Endodermal cell (in vitro differentiated cells): ENCODE measurements around the gene COL20A1. TPM values are rescaled to one million over a fixed set of nuclear protein-coding genes. Genes with fewer than 3 reads are reported as not detected.

ENCODE experiments used
- DNase-seq: peaks from one replicate; pipeline ENCODE4 v3.0.0-alpha.2; 2017
- H3K27ac ChIP-seq: 2 replicates; pipeline ENCODE4 v1.5.1; 2013; ENCODE audit warnings: mild to moderate bottlenecking, low read depth, low read length, moderate library complexity
- H3K27me3 ChIP-seq: 2 replicates; pipeline ENCODE4 v1.6.1; 2013; ENCODE audit warnings: mild to moderate bottlenecking, low read length, moderate library complexity; ENCODE audit not compliant: insufficient read depth, control insufficient read depth, poor library complexity, severe bottlenecking
- H3K36me3 ChIP-seq: 2 replicates; pipeline ENCODE4 v1.7.0; 2013; ENCODE audit warnings: mild to moderate bottlenecking, low read length, moderate library complexity; ENCODE audit not compliant: control insufficient read depth, insufficient read depth
- H3K4me1 ChIP-seq: one replicate; pipeline ENCODE4 v1.7.0; 2013; ENCODE audit warnings: low read length; ENCODE audit not compliant: control insufficient read depth, insufficient read depth
- H3K4me3 ChIP-seq: 2 replicates; pipeline ENCODE4 v1.5.1; 2013; ENCODE audit warnings: mild to moderate bottlenecking, low read length, moderate library complexity
- H3K9ac ChIP-seq: 2 replicates; pipeline ENCODE4 v1.6.1; 2013; ENCODE audit warnings: mild to moderate bottlenecking, low read length, moderate library complexity; ENCODE audit not compliant: poor library complexity, severe bottlenecking; ENCODE audit errors: extremely low read depth
- H3K9me3 ChIP-seq: 2 replicates; pipeline ENCODE4 v1.6.1; 2013; ENCODE audit warnings: mild to moderate bottlenecking, low read length, moderate library complexity; ENCODE audit not compliant: control insufficient read depth
- H3K27ac Mint-ChIP-seq: 2 replicates; pipeline ENCODE4 v1.8.0; 2020; ENCODE audit warnings: mixed read lengths
- H3K27me3 Mint-ChIP-seq: 2 replicates; pipeline ENCODE4 v1.8.0; 2021; ENCODE audit warnings: mild to moderate bottlenecking, mixed read lengths; ENCODE audit not compliant: insufficient read depth
- H3K36me3 Mint-ChIP-seq: 2 replicates; pipeline ENCODE4 v1.8.0; 2020; ENCODE audit warnings: low read depth, mixed read lengths
- H3K4me1 Mint-ChIP-seq: 2 replicates; pipeline ENCODE4 v1.8.0; 2020; ENCODE audit warnings: mixed read lengths
- H3K4me3 Mint-ChIP-seq: 2 replicates; pipeline ENCODE4 v1.8.0; 2020; ENCODE audit warnings: mild to moderate bottlenecking, moderate library complexity, mixed read lengths
- H3K9me3 Mint-ChIP-seq: 2 replicates; pipeline ENCODE4 v1.8.0; 2020; ENCODE audit warnings: mild to moderate bottlenecking, mixed read lengths
- CTCF ChIP-seq: fragments of 200-600 bp; sonication (generic); conservative IDR thresholded peaks from 2 replicates; pipeline ENCODE4 v1.5.0; 2021; ENCODE audit warnings: antibody characterized with exemption, mild to moderate bottlenecking
- WGBS, 2 experiments: methylation state at CpG; one replicate each; pipeline versions ENCODE4 v1.1.5 to v1.1.7; 2013; ENCODE audit warnings: missing lambda C conversion rate in 2 of 2, mixed read lengths in 1 of 2; ENCODE audit not compliant: insufficient coverage in 1 of 2, insufficient read length in 1 of 2; 5-methylcytosine and 5-hydroxymethylcytosine counted together
- total RNA-seq, 2 donors: library from RNA; stranded (reverse); fragmentation: NEBNext Ultra II Directional in 1 of 2; extraction: Animal tissue kit (Norgen Biotek cat#: 25700) in 1 of 2; gene quantifications; 2 replicates in 1 of 2; 3 replicates in 1 of 2; pipeline ENCODE4 v1.2.1, GENCODE V29; 2021

COL20A1 gene
- total RNA-seq, 2 donors from 2014 or later: 0.44 TPM; not detected in 1

DNA sequence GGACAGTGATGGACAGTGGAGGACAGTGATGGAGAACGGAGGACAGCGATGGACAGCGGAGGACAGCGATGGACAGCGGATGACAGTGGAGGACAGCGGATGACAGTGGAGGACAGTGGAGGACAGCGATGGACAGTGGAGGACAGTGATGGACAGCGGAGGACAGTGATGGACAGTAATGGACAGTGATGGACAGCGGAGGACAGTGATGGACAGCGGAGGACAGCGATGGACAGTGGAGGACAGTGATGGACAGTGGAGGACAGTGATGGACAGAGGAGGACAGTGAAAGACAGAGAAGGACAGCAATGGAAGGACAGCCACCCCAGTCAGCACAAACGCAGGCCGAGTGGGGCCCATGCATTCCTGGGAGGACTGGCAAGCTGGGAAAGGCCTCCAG, 35.4 kb upstream of the COL20A1 start:
- no peaks in the 10 kb centered on the region for H3K4me1 Mint-ChIP-seq
- no peaks in the 10 kb centered on the region for H3K36me3 Mint-ChIP-seq
- Histone ChIP-seq H3K4me3 (no peak overlapping the region), H3K27ac (no peak overlapping the region), H3K9me3 (no peaks in the 10 kb centered on the region), H3K36me3 (no peaks in the 10 kb centered on the region), H3K9ac (no peak overlapping the region), H3K27me3 (peaks cover 44% of the 10 kb centered on the region), H3K4me1 (peaks cover 3% of the 10 kb centered on the region)
- WGBS, 2 experiments: 91% methylated on average over 13 of the region's 13 CpGs
- peaks cover 39% of the 10 kb centered on the region for H3K27me3 Mint-ChIP-seq
- no peaks in the 10 kb centered on the region for H3K9me3 Mint-ChIP-seq
- no peak overlapping the region for H3K4me3 Mint-ChIP-seq
- no peak for TF ChIP-seq CTCF
- DNase-seq: no peak
- H3K27ac Mint-ChIP-seq: no peak overlapping the region

DNA sequence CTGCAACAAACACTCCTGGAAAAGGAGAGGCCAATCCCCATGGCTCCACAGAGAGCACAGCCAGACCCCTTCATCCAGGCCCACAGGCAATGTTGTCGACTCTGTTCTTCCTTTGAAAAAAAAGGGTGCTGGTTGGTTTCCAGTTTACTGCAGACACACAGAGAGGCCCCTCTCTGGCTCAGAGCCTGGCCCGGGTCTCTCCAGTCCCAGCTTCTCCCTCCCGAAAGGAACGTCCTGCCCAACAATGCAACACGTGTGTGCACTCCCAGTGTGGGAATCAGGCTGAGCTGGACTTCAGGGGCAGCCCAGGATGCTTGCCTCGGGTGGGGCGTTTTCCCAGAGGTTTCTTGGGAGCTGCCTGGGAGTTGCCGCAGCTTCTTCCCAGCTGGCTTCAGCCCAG, 34.2 kb upstream of the COL20A1 start:
- H3K27me3 Mint-ChIP-seq: peaks cover 28% of the 10 kb centered on the region

DNA sequence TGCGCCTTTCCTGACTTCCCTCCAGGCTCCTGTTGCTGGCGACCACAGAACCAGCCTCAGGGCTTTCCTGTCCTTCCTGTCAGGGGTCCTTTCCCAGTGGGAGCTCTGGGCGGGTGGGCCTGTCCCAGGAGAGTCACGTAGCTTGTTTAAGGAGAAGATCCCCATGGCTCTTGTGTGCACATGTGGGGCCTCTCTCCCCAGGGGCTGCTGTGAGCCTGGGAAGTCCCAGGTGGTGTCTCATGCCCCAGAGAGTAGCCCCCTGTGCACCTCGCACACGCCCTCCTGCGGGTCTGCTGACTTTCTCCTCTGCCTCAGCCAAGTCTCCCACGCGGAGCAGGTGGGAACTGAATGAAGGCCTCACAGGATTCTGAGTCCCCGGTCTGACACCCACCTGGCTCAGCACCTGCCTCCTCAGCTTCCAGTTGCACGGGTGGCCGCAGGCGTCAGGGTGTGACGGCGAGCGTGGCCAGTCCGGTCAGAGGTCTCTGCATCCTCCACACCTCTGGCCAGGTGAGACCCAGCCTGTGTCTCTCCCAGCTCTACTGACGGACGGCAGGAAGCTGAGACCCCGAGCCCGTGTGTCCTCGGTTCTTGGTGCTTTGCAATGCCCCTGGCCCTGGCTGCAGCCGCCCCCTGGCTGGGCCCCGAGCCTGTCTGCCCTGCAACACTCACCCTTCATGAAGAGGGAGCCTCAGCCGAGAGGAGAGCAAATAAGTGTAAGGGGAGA, 33.1 kb upstream of the COL20A1 start:
- WGBS, 2 experiments: 91% methylated on average over 16 to 25 of the region's 25 CpGs
- no peak overlapping the region for H3K27ac Mint-ChIP-seq
- H3K27me3 Mint-ChIP-seq: peaks cover 23% of the 10 kb centered on the region
- Histone ChIP-seq H3K9ac (no peak overlapping the region), H3K9me3 (no peaks in the 10 kb centered on the region), H3K27me3 (peaks cover 23% of the 10 kb centered on the region), H3K4me3 (no peak overlapping the region), H3K4me1 (peaks cover 1% of the 10 kb centered on the region), H3K27ac (peak overlapping the region; percentile 84), H3K36me3 (no peaks in the 10 kb centered on the region)
- H3K4me1 Mint-ChIP-seq: no peaks in the 10 kb centered on the region
- no peak for TF ChIP-seq CTCF
- H3K9me3 Mint-ChIP-seq: no peaks in the 10 kb centered on the region
- DNase-seq: no peak
- no peak overlapping the region for H3K4me3 Mint-ChIP-seq
- no peaks in the 10 kb centered on the region for H3K36me3 Mint-ChIP-seq

More for the DNA sequence above, 34.2 kb upstream of the COL20A1 start:
- peaks cover 33% of the 10 kb centered on the region for H3K27me3 ChIP-seq
- 85 to 86% methylated on average over 7 to 8 of the region's 8 CpGs for WGBS, 2 experiments
- H3K4me1 ChIP-seq: peaks cover 3% of the 10 kb centered on the region
- Mint-ChIP-seq H3K27ac (no peak overlapping the region), H3K9me3 (no peaks in the 10 kb centered on the region), H3K36me3 (no peaks in the 10 kb centered on the region), H3K4me3 (no peak overlapping the region), H3K4me1 (no peaks in the 10 kb centered on the region)
- H3K27ac ChIP-seq: no peak overlapping the region
- H3K9ac ChIP-seq: no peak overlapping the region
- no peaks in the 10 kb centered on the region for H3K9me3 ChIP-seq
- no peaks in the 10 kb centered on the region for H3K36me3 ChIP-seq
- DNase-seq: no peak
- TF ChIP-seq CTCF: no peak
- no peak overlapping the region for H3K4me3 ChIP-seq
